B cell (primary cell): ENCODE results near the gene GIT1. TPM values are rescaled to one million over a fixed set of nuclear protein-coding genes. Genes with fewer than 3 reads are reported as not detected.

ENCODE experiments used
- ATAC-seq: fragments of 200-7000 bp; cut with Tn5 transposase; one replicate; pipeline ENCODE4 v1.10.0; 2021; ENCODE audit warnings: low read depth, mild to moderate bottlenecking, moderate number of reproducible peaks, moderate library complexity
- CTCF ChIA-PET: fragments of 350-600 bp; sonication (Branson Sonifier 250); formaldehyde crosslinking; loops from one replicate; lab custom pipeline; 2021; ENCODE audit warnings: antibody characterized with exemption, inconsistent platforms; lab: Charles Lee
- POLR2A ChIA-PET: fragments of 350-600 bp; sonication (Branson Sonifier 250); formaldehyde crosslinking; loops from one replicate; lab custom pipeline; 2021; ENCODE audit warnings: antibody characterized with exemption; lab: Charles Lee
- DNase-seq: peaks from one replicate; pipeline ENCODE4 v3.0.0; 2013
- H2AFZ ChIP-seq: 2 replicates; pipeline ENCODE4 v1.6.1; 2012; ENCODE audit warnings: mild to moderate bottlenecking, low read depth, low read length; ENCODE audit not compliant: insufficient read depth, poor library complexity, severe bottlenecking
- H3K27ac ChIP-seq, 2 donors: 1 replicate in 1 of 2; 2 replicates in 1 of 2; pipeline ENCODE4 v1.5.1; 2012 to 2013; ENCODE audit warnings: low read length in 2 of 2, mild to moderate bottlenecking in 2 of 2, moderate library complexity in 1 of 2
- H3K27me3 ChIP-seq, 4 experiments: fragments of 200-600 bp in 1 of 4; sonication (generic) in 1 of 4; replicated peaks in 1 of 4; 1 replicate in 2 of 4; 2 replicates in 2 of 4; pipeline versions ENCODE4 v1.6.1 to v1.7.0; 2013 to 2016; ENCODE audit warnings: low read length in 3 of 4, mild to moderate bottlenecking in 2 of 4, mixed read lengths in 1 of 4, moderate library complexity in 1 of 4; ENCODE audit not compliant: insufficient read depth in 4 of 4, control insufficient read depth in 3 of 4; ENCODE audit errors: control extremely low read depth in 1 of 4
- H3K36me3 ChIP-seq, 2 experiments: replicated peaks in 1 of 2; 1 replicate in 1 of 2; 2 replicates in 1 of 2; pipeline versions ENCODE4 v1.6.1 to v1.7.1; 2013; ENCODE audit warnings: low read length in 1 of 2; ENCODE audit not compliant: insufficient read depth in 2 of 2, control insufficient read depth in 1 of 2; ENCODE audit errors: control extremely low read depth in 1 of 2, extremely low read depth in 1 of 2
- H3K4me1 ChIP-seq, 2 donors: fragments of 200-600 bp in 1 of 2; sonication (generic) in 1 of 2; 1 replicate in 1 of 2; 2 replicates in 1 of 2; pipeline versions ENCODE4 v1.5.1 to v1.6.1; 2013 to 2017; ENCODE audit warnings: low read length in 2 of 2; ENCODE audit not compliant: control insufficient read depth in 2 of 2, insufficient read depth in 2 of 2
- H3K4me2 ChIP-seq: replicated peaks from 2 replicates; pipeline ENCODE3; 2012; ENCODE audit warnings: mild to moderate bottlenecking, low read depth, low read length; ENCODE audit not compliant: poor library complexity, severe bottlenecking
- H3K4me3 ChIP-seq, 5 experiments: fragments of 200-600 bp in 1 of 5; sonication (generic) in 1 of 5; 1 replicate in 3 of 5; 2 replicates in 2 of 5; pipeline versions ENCODE4 v1.5.1 to v1.7.0; 2011 to 2016; ENCODE audit warnings: low read length in 4 of 5, mild to moderate bottlenecking in 4 of 5, low read depth in 2 of 5, control low read depth in 1 of 5, moderate library complexity in 1 of 5; ENCODE audit not compliant: insufficient read depth in 1 of 5; ENCODE audit errors: control extremely low read depth in 1 of 5, extremely low read depth in 1 of 5
- H3K79me2 ChIP-seq: fragments of 200-600 bp; sonication (generic); one replicate; pipeline ENCODE4 v1.6.0; 2016; ENCODE audit warnings: low read length; ENCODE audit not compliant: control insufficient read depth, insufficient read depth
- H3K9ac ChIP-seq: fragments of 200-600 bp; sonication (generic); 2 replicates; pipeline ENCODE4 v1.6.1; 2017; ENCODE audit warnings: mild to moderate bottlenecking, low read length, moderate library complexity
- H3K9me3 ChIP-seq, 3 donors: one replicate each; pipeline versions ENCODE4 v1.6.1 to v1.7.1; 2013; ENCODE audit warnings: low read length in 2 of 3; ENCODE audit not compliant: control insufficient read depth in 2 of 3, insufficient read depth in 1 of 3; ENCODE audit errors: control extremely low read depth in 1 of 3
- H4K20me1 ChIP-seq: 2 replicates; pipeline ENCODE4 v1.6.0; 2012; ENCODE audit warnings: mild to moderate bottlenecking, low read length; ENCODE audit not compliant: insufficient read depth, control insufficient read depth, poor library complexity, severe bottlenecking
- H3K27ac Mint-ChIP-seq: one replicate; pipeline ENCODE4 v1.8.0; 2021; ENCODE audit warnings: mixed read lengths
- H3K27me3 Mint-ChIP-seq: one replicate; pipeline ENCODE4 v1.8.0; 2021; ENCODE audit warnings: mixed read lengths
- H3K4me1 Mint-ChIP-seq: one replicate; pipeline ENCODE4 v1.8.0; 2021; ENCODE audit warnings: mixed read lengths
- H3K4me3 Mint-ChIP-seq: one replicate; pipeline ENCODE4 v1.8.0; 2021; ENCODE audit warnings: mixed read lengths
- H3K9me3 Mint-ChIP-seq: one replicate; pipeline ENCODE4 v1.8.0; 2022; ENCODE audit warnings: mixed read lengths; ENCODE audit not compliant: insufficient read depth
- CTCF ChIP-seq: fragments of 200-600 bp; IDR thresholded peaks from one replicate; pipeline ENCODE4 v1.8.0; 2022; ENCODE audit warnings: antibody characterized with exemption, mild to moderate bottlenecking
- EZH2 ChIP-seq: IDR thresholded peaks from 2 replicates; pipeline ENCODE4 v1.6.1; 2012; ENCODE audit warnings: borderline replicate concordance, low read depth, mild to moderate bottlenecking, moderate library complexity, low read length; ENCODE audit not compliant: insufficient read depth, poor library complexity, severe bottlenecking
- WGBS: methylation state at CpG from one replicate; pipeline ENCODE4 v1.1.5; 2013; ENCODE audit warnings: missing lambda C conversion rate; ENCODE audit not compliant: insufficient coverage; 5-methylcytosine and 5-hydroxymethylcytosine counted together
- intact Hi-C: fragments of 100-400 bp; cut with micrococcal nuclease; formaldehyde crosslinking; loops from one replicate; pipeline ENCODE4 v1.10.0; 2022
- polyA plus RNA-seq: library from polyadenylated mRNA; depleted of rRNA; stranded (reverse); fragments of >200 nt; gene quantifications from 2 replicates; pipeline ENCODE4 v1.2.3, GENCODE V29; 2012
- total RNA-seq, 2 donors: library from RNA; stranded (reverse); fragments of 120-200 nt in 1 of 2; gene quantifications; 1 replicate in 1 of 2; 2 replicates in 1 of 2; pipeline versions ENCODE4 v1.2.3 to v1.2.4, GENCODE V29; 2013 to 2022

Gene GIT1
- total and polyA plus RNA-seq, 2 donors (not counting 1 experiment from before 2014, with no cell fraction given): 49.3 to 61.9 TPM

GRCh38 chr17:29608986-29609385 lies 19.5 kb upstream of the GIT1 start:
- Mint-ChIP-seq H3K27ac (no peak overlapping the region), H3K27me3 (no peaks in the 10 kb centered on the region), H3K9me3 (no peaks in the 10 kb centered on the region), H3K4me3 (no peak overlapping the region), H3K4me1 (peaks cover 4% of the 10 kb centered on the region)
- H3K79me2 ChIP-seq: no peaks in the 10 kb centered on the region
- WGBS: 96% methylated on average over 11 of the region's 15 CpGs
- DNase-seq (no peak), ATAC-seq (no peak)
- H3K9me3 ChIP-seq: no peaks in the 10 kb centered on the region
- POLR2A ChIA-PET: no interaction called here
- no peak overlapping the region for H3K4me2 ChIP-seq
- no peaks in the 10 kb centered on the region for H3K36me3 ChIP-seq
- TF ChIP-seq EZH2 (no peak), CTCF (no peak)
- no peak overlapping the region for H2AFZ ChIP-seq
- H4K20me1 ChIP-seq: peaks cover 5% of the 10 kb centered on the region
- peaks cover 0 to 5% (median 0%) of the 10 kb centered on the region in 4 experiments for H3K27me3 ChIP-seq
- CTCF ChIA-PET: interaction anchor here (0.6 to 15.4 kb wide), 5 partner anchors 9 to 176 kb away, joined by 4 to 336 read pairs (median 6); partner anchors contain the start of genes ABHD15, GIT1 and TP53I13
- peaks cover 10 to 11% of the 10 kb centered on the region in 2 donors for H3K4me1 ChIP-seq
- H3K27ac ChIP-seq: no peak overlapping the region
- no peak overlapping the region for H3K4me3 ChIP-seq
- no peak overlapping the region for H3K9ac ChIP-seq
- intact Hi-C loops: no loop called here

- H3K27ac Mint-ChIP-seq: no peak overlapping the region
Observed at GRCh38 chr17:29607557-29608195, 18.2 kb upstream of the GIT1 start.

More at GRCh38 chr17:29607557-29608195, 18.2 kb upstream of the GIT1 start:
- POLR2A ChIA-PET: interaction anchor here (1.0 kb wide), 1 partner anchor 15 kb away, joined by 3 read pairs; the partner anchor contains the start of gene ANKRD13B
- peaks cover 0 to 1% of the 10 kb centered on the region in 2 donors for H3K4me1 ChIP-seq
- H3K4me2 ChIP-seq: no peak overlapping the region
- 99% methylated on average over 25 of the region's 29 CpGs for WGBS
- DNase-seq: no peak
- H3K9ac ChIP-seq: no peak overlapping the region
- H3K79me2 ChIP-seq: no peaks in the 10 kb centered on the region
- H3K27me3 ChIP-seq: no peaks in the 10 kb centered on the region
- no peak for ATAC-seq
- peaks cover 1% of the 10 kb centered on the region for H3K4me1 Mint-ChIP-seq
- H3K9me3 ChIP-seq: no peaks in the 10 kb centered on the region
- intact Hi-C loops: no loop called here
- H3K27me3 Mint-ChIP-seq: no peaks in the 10 kb centered on the region
- H3K9me3 Mint-ChIP-seq: no peaks in the 10 kb centered on the region
- no peak overlapping the region for H3K4me3 ChIP-seq
- H3K4me3 Mint-ChIP-seq: no peak overlapping the region
- TF ChIP-seq CTCF (no peak), EZH2 (no peak)
- CTCF ChIA-PET: interaction anchor here (1.2 to 15.4 kb wide), 6 partner anchors 10 to 30 kb away, joined by 3 to 336 read pairs (median 5); partner anchors contain the start of genes ABHD15, GIT1 and TP53I13
- H4K20me1 ChIP-seq: no peaks in the 10 kb centered on the region
- no peaks in the 10 kb centered on the region for H3K36me3 ChIP-seq
- H3K27ac ChIP-seq: no peak overlapping the region
- no peak overlapping the region for H2AFZ ChIP-seq
